ENCODE results near the gene GPATCH8.

GPATCH8 gene

GRCh38 chr17:44547625-44548267, 44.5 kb upstream of the GPATCH8 start:
- no peak for TF ChIP-seq YY1 (IDR thresholded peaks at IDR 0.05; ENCODE audit: low read depth)
- no peak for TF ChIP-seq EP300 (IDR thresholded peaks at IDR 0.05; ENCODE audit: borderline replicate concordance)
- no peak for TF ChIP-seq CREB1 (IDR thresholded peaks at IDR 0.05; ENCODE audit: low read depth)
- no peak for TF ChIP-seq CEBPB (IDR thresholded peaks at IDR 0.05)
- TF ChIP-seq ZBTB7A (IDR thresholded peaks at IDR 0.05; ENCODE audit: low read depth) = no peak
- no peak for TF ChIP-seq MAX (IDR thresholded peaks at IDR 0.05)
- no peak for TF ChIP-seq TCF12 (IDR thresholded peaks at IDR 0.05; ENCODE audit: low read depth)
- no peak for TF ChIP-seq USF1 (IDR thresholded peaks at IDR 0.05)
- TF ChIP-seq TAF1 (IDR thresholded peaks at IDR 0.05; ENCODE audit: low read depth) = no peak
- TF ChIP-seq RAD21 (IDR thresholded peaks at IDR 0.05; ENCODE audit: low read depth) = no peak
- no peak for TF ChIP-seq REST (IDR thresholded peaks at IDR 0.05; ENCODE audit: low read depth)
- no peak for TF ChIP-seq TEAD4 (IDR thresholded peaks at IDR 0.05)

GRCh38 chr17:44546671-44547606, 43.7 kb upstream of the GPATCH8 start:
- TF ChIP-seq CREB1 (IDR thresholded peaks at IDR 0.05; ENCODE audit: low read depth) (no peak), USF1 (IDR thresholded peaks at IDR 0.05) (no peak), EP300 (IDR thresholded peaks at IDR 0.05; ENCODE audit: borderline replicate concordance) (no peak), FOXM1 (IDR thresholded peaks at IDR 0.05; ENCODE audit: borderline replicate concordance, low read depth) (no peak), MAX (IDR thresholded peaks at IDR 0.05) (no peak), RAD21 (IDR thresholded peaks at IDR 0.05; ENCODE audit: low read depth) (no peak), TCF12 (IDR thresholded peaks at IDR 0.05; ENCODE audit: low read depth) (no peak), EGR1 (IDR thresholded peaks at IDR 0.05) (no peak), CEBPB (IDR thresholded peaks at IDR 0.05) (no peak), ZBTB7A (IDR thresholded peaks at IDR 0.05; ENCODE audit: low read depth) (no peak), NFIC (IDR thresholded peaks at IDR 0.05) (no peak), TEAD4 (IDR thresholded peaks at IDR 0.05) (no peak), REST (IDR thresholded peaks at IDR 0.05; ENCODE audit: low read depth) (no peak), YY1 (IDR thresholded peaks at IDR 0.05; ENCODE audit: low read depth) (no peak), TAF1 (IDR thresholded peaks at IDR 0.05; ENCODE audit: low read depth) (no peak)

- no peak for TF ChIP-seq TCF12 (IDR thresholded peaks at IDR 0.05; ENCODE audit: low read depth)
These were observed 40.8 kb upstream of the GPATCH8 start for GRCh38 chr17:44543905-44544523.

- TF ChIP-seq RAD21 (IDR thresholded peaks at IDR 0.05; ENCODE audit: low read depth) (peak; percentile 23; the same call in 1 of the 2 replicates), REST (IDR thresholded peaks at IDR 0.05; ENCODE audit: low read depth) (no peak), TCF12 (IDR thresholded peaks at IDR 0.05; ENCODE audit: low read depth) (peak; percentile 86; the same call in 1 of the 2 replicates), CREB1 (IDR thresholded peaks at IDR 0.05; ENCODE audit: low read depth) (no peak), NFIC (IDR thresholded peaks at IDR 0.05) (peak; percentile 21; the same call in 1 of the 2 replicates), TEAD4 (IDR thresholded peaks at IDR 0.05) (peak; percentile 98), USF1 (IDR thresholded peaks at IDR 0.05) (no peak), TAF1 (IDR thresholded peaks at IDR 0.05; ENCODE audit: low read depth) (0 out of 2 replicates have a peak, but pooled peaks have one; percentile 30), EP300 (IDR thresholded peaks at IDR 0.05; ENCODE audit: borderline replicate concordance) (peak; percentile 83), ZBTB7A (IDR thresholded peaks at IDR 0.05; ENCODE audit: low read depth) (peak; percentile 83), CEBPB (IDR thresholded peaks at IDR 0.05) (no peak), EGR1 (IDR thresholded peaks at IDR 0.05) (no peak), YY1 (IDR thresholded peaks at IDR 0.05; ENCODE audit: low read depth) (no peak), MAX (IDR thresholded peaks at IDR 0.05) (peak; percentile 31; the same call in 1 of the 2 replicates), FOXM1 (IDR thresholded peaks at IDR 0.05; ENCODE audit: borderline replicate concordance, low read depth) (peak; percentile 32; the same call in 1 of the 2 replicates)
These were observed 40.2 kb upstream of the GPATCH8 start for GRCh38 chr17:44543213-44543904.

Measured in Ishikawa (cell line).